ENCODE results near the gene NR3C1.

DNA sequence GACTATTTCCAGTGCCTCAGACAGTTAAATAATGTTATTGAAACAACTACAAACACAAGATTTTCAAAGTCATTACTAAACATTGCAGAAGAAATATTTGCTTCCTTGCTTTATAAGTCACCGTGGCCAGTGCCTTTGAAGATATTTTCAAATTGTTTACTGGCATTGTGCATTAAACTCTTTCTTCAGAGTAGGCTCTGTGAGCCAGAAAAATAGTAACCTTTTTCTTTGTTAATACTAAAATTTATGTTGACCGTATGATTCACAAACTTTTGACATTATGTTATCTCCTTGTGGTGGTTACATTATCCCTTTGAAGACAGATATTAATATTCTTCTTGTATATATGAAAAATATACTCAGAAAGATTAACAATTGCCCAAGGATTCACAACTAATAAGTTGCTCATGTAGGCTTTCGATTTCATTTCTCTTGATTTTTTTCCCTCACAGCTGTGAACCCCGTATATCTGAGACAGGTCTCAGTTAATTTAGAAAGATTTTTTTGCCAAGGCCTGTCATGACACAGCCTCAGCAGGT, 140.1 kb downstream of the NR3C1 start:
- TF ChIP-seq ZNF777 (CRISPR knock-in tag; IDR thresholded peaks at IDR 0.05) (no peak), HNRNPK (IDR thresholded peaks at IDR 0.05; ENCODE audit: low read depth, low read length, poor library complexity, severe bottlenecking) (no peak), MIER2 (CRISPR knock-in tag; IDR thresholded peaks at IDR 0.05) (no peak), AKAP8 (CRISPR knock-in tag; IDR thresholded peaks at IDR 0.05) (no peak), USF2 (IDR thresholded peaks at IDR 0.05; ENCODE audit: low read depth, low read length) (no peak), USF2 (CRISPR knock-in tag; IDR thresholded peaks at IDR 0.05; ENCODE audit: borderline replicate concordance) (no peak), KAT2B (IDR thresholded peaks at IDR 0.05; ENCODE audit: borderline replicate concordance, low read depth, low read length) (no peak), SP140L (CRISPR knock-in tag; IDR thresholded peaks at IDR 0.05; ENCODE audit: borderline replicate concordance) (no peak), ZC3H4 (CRISPR knock-in tag; IDR thresholded peaks at IDR 0.05; ENCODE audit: borderline replicate concordance) (no peak), SALL2 (CRISPR knock-in tag; IDR thresholded peaks at IDR 0.05) (no peak)
- TF ChIP-seq, protein P1, sequence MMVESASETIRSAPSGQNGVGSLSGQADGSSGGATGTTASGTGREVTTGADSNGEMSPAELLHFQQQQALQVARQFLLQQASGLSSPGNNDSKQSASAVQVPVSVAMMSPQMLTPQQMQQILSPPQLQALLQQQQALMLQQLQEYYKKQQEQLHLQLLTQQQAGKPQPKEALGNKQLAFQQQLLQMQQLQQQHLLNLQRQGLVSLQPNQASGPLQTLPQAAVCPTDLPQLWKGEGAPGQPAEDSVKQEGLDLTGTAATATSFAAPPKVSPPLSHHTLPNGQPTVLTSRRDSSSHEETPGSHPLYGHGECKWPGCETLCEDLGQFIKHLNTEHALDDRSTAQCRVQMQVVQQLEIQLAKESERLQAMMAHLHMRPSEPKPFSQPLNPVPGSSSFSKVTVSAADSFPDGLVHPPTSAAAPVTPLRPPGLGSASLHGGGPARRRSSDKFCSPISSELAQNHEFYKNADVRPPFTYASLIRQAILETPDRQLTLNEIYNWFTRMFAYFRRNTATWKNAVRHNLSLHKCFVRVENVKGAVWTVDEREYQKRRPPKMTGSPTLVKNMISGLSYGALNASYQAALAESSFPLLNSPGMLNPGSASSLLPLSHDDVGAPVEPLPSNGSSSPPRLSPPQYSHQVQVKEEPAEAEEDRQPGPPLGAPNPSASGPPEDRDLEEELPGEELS (CRISPR knock-in tag; IDR thresholded peaks at IDR 0.05): no peak
- TF ChIP-seq, protein P2, sequence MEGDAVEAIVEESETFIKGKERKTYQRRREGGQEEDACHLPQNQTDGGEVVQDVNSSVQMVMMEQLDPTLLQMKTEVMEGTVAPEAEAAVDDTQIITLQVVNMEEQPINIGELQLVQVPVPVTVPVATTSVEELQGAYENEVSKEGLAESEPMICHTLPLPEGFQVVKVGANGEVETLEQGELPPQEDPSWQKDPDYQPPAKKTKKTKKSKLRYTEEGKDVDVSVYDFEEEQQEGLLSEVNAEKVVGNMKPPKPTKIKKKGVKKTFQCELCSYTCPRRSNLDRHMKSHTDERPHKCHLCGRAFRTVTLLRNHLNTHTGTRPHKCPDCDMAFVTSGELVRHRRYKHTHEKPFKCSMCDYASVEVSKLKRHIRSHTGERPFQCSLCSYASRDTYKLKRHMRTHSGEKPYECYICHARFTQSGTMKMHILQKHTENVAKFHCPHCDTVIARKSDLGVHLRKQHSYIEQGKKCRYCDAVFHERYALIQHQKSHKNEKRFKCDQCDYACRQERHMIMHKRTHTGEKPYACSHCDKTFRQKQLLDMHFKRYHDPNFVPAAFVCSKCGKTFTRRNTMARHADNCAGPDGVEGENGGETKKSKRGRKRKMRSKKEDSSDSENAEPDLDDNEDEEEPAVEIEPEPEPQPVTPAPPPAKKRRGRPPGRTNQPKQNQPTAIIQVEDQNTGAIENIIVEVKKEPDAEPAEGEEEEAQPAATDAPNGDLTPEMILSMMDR (CRISPR knock-in tag; IDR thresholded peaks at IDR 0.05): no peak
- TF ChIP-seq, protein P3, sequence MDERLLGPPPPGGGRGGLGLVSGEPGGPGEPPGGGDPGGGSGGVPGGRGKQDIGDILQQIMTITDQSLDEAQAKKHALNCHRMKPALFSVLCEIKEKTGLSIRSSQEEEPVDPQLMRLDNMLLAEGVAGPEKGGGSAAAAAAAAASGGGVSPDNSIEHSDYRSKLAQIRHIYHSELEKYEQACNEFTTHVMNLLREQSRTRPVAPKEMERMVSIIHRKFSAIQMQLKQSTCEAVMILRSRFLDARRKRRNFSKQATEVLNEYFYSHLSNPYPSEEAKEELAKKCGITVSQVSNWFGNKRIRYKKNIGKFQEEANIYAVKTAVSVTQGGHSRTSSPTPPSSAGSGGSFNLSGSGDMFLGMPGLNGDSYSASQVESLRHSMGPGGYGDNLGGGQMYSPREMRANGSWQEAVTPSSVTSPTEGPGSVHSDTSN (CRISPR knock-in tag; IDR thresholded peaks at IDR 0.05): no peak

Measured in HepG2 (cell line).